SK-N-SH (cell line): Measurements from ENCODE around the gene ZFHX3. TPM values are rescaled to one million over a fixed set of nuclear protein-coding genes. Genes with fewer than 3 reads are reported as not detected.

Experiments used
- CTCF ChIA-PET: fragments of 300-600, 350-600 bp; formaldehyde crosslinking; extraction: SDS; loops from one replicate; lab custom pipeline; 2021; lab: Yijun Ruan, JAX
- POLR2A ChIA-PET: fragments of 350-600 bp; sonication (Branson Sonifier 250); formaldehyde crosslinking; extraction: SDS; loops from one replicate; lab custom pipeline; 2020; ENCODE audit warnings: antibody characterized with exemption, inconsistent platforms; lab: Yijun Ruan, JAX
- DNase-seq: peaks from one replicate; pipeline ENCODE4 v3.0.0; 2012
- H2AFZ ChIP-seq: fragments of 200-600 bp; sonication (generic); 2 replicates; pipeline ENCODE4 v1.8.1; 2016; ENCODE audit warnings: antibody characterized with exemption, mild to moderate bottlenecking, low read depth
- H3F3A ChIP-seq: fragments of 200-600 bp; sonication (generic); replicated peaks from 2 replicates; pipeline ENCODE3; 2016; ENCODE audit warnings: antibody characterized with exemption, mild to moderate bottlenecking; ENCODE audit not compliant: insufficient read depth
- H3K27ac ChIP-seq, 2 experiments: fragments of 200-500 bp in 1 of 2; fragments of 200-600 bp in 1 of 2; sonication (Bioruptor generic) in 1 of 2; sonication (generic), shearing (Covaris generic) in 1 of 2; 2 replicates each; pipeline versions ENCODE4 v1.5.1 to v1.6.1; 2014 to 2016; ENCODE audit warnings: low read depth in 2 of 2, inconsistent platforms in 1 of 2, low read length in 1 of 2, mild to moderate bottlenecking in 1 of 2, mixed read lengths in 1 of 2
- H3K27me3 ChIP-seq: fragments of 200-600 bp; sonication (generic), shearing (Covaris generic); 2 replicates; pipeline ENCODE4 v1.6.1; 2016; ENCODE audit warnings: mixed run types; ENCODE audit not compliant: insufficient read depth
- H3K36me3 ChIP-seq, 2 experiments: fragments of 200-500 bp in 1 of 2; fragments of 200-600 bp in 1 of 2; sonication (Bioruptor generic) in 1 of 2; sonication (generic) in 1 of 2; replicated peaks in 1 of 2; 2 replicates each; pipeline versions ENCODE3 to v1.5.1; 2014 to 2016; ENCODE audit warnings: low read length in 1 of 2, mild to moderate bottlenecking in 1 of 2; ENCODE audit not compliant: insufficient read depth in 2 of 2, control insufficient read depth in 1 of 2
- H3K4me1 ChIP-seq, 2 experiments: fragments of 200-500 bp in 1 of 2; fragments of 200-600 bp in 1 of 2; sonication (Bioruptor generic) in 1 of 2; sonication (generic), shearing (Covaris generic) in 1 of 2; 2 replicates each; pipeline versions ENCODE4 v1.5.1 to v1.6.1; 2014 to 2016; ENCODE audit warnings: low read depth in 1 of 2, low read length in 1 of 2, mixed run types in 1 of 2; ENCODE audit not compliant: insufficient read depth in 2 of 2, control insufficient read depth in 1 of 2
- H3K4me2 ChIP-seq: fragments of 200-600 bp; sonication (generic), shearing (Covaris generic); 2 replicates; pipeline ENCODE4 v1.6.1; 2017; ENCODE audit warnings: mixed run types
- H3K4me3 ChIP-seq, 2 experiments: fragments of 200-500 bp in 1 of 2; fragments of 200-600 bp in 1 of 2; sonication (Bioruptor generic) in 1 of 2; sonication (generic), shearing (Covaris generic) in 1 of 2; 2 replicates each; pipeline versions ENCODE4 v1.5.1 to v1.8.1; 2014 to 2016; ENCODE audit warnings: low read depth in 2 of 2, inconsistent platforms in 1 of 2, low read length in 1 of 2, mild to moderate bottlenecking in 1 of 2, mixed read lengths in 1 of 2, moderate library complexity in 1 of 2
- H3K79me2 ChIP-seq: fragments of 200-600 bp; sonication (generic); 2 replicates; pipeline ENCODE4 v1.8.1; 2017; ENCODE audit warnings: mild to moderate bottlenecking; ENCODE audit not compliant: insufficient read depth
- H3K9ac ChIP-seq: fragments of 200-600 bp; sonication (generic); 2 replicates; pipeline ENCODE4 v1.6.1; 2017; ENCODE audit warnings: mixed run types
- H3K9me2 ChIP-seq: fragments of 200-600 bp; sonication (generic); 2 replicates; pipeline ENCODE4 v1.6.1; 2017; ENCODE audit warnings: mixed run types
- H3K9me3 ChIP-seq: fragments of 200-600 bp; sonication (generic); 2 replicates; pipeline ENCODE4 v1.6.1; 2017; ENCODE audit warnings: mixed run types, mild to moderate bottlenecking, moderate library complexity
- H4K20me1 ChIP-seq: fragments of 200-600 bp; sonication (generic); 2 replicates; pipeline ENCODE4 v1.6.1; 2017; ENCODE audit warnings: mild to moderate bottlenecking, mixed run types; ENCODE audit not compliant: insufficient read depth
- EZH2phosphoT487 ChIP-seq: fragments of 200-600 bp; sonication (generic); IDR thresholded peaks from 2 replicates; pipeline ENCODE4 v1.6.1; 2017; ENCODE audit warnings: low read depth, mixed run types, mild to moderate bottlenecking, antibody characterized with exemption, moderate library complexity, borderline replicate concordance
- FOXM1 ChIP-seq: IDR thresholded peaks from 2 replicates; pipeline ENCODE4 v1.4.0; 2012; ENCODE audit warnings: low read depth, mild to moderate bottlenecking
- GABPA ChIP-seq: IDR thresholded peaks from 2 replicates; pipeline ENCODE4 v1.4.0; 2012; ENCODE audit warnings: low read depth, mild to moderate bottlenecking
- RCOR1 ChIP-seq: fragments of 150-350 bp; IDR thresholded peaks from 2 replicates; pipeline ENCODE4 v1.6.1; 2017; ENCODE audit warnings: antibody characterized with exemption, low read length
- RXRA ChIP-seq: IDR thresholded peaks from 2 replicates; pipeline ENCODE4 v1.4.0; 2012; ENCODE audit warnings: low read depth, mild to moderate bottlenecking, borderline replicate concordance
- SIN3A ChIP-seq: IDR thresholded peaks from 2 replicates; pipeline ENCODE4 v1.6.1; 2012; ENCODE audit warnings: low read depth, mild to moderate bottlenecking, low read length, moderate library complexity, borderline replicate concordance
- YY1 ChIP-seq: IDR thresholded peaks from 2 replicates; pipeline ENCODE4 v1.4.0; 2012; ENCODE audit warnings: low read depth, mild to moderate bottlenecking
- WGBS: methylation state at CpG from one replicate; pipeline ENCODE4 v1.1.6; 2017; ENCODE audit warnings: low lambda C conversion rate; 5-methylcytosine and 5-hydroxymethylcytosine counted together
- polyA plus RNA-seq, 3 experiments: library from polyadenylated mRNA; depleted of rRNA; stranded (reverse); fragments of >200 nt; gene quantifications; 2 replicates each; pipeline ENCODE4 v1.2.3, GENCODE V29; 2012
- TF ChIP-seq, protein P1 (sequence below): fragments of 200-600 bp; sonication (generic); IDR thresholded peaks from 2 replicates; pipeline ENCODE4 v1.6.1; 2017; ENCODE audit warnings: antibody characterized with exemption, mild to moderate bottlenecking, moderate library complexity
- TF ChIP-seq, protein P2 (sequence below): IDR thresholded peaks from 2 replicates; pipeline ENCODE4 v1.4.0; 2012; ENCODE audit warnings: low read depth, borderline replicate concordance
- TF ChIP-seq, protein P3 (sequence below): IDR thresholded peaks from 2 replicates; pipeline ENCODE4 v1.6.1; 2012; ENCODE audit warnings: mild to moderate bottlenecking, low read depth, low read length, moderate library complexity
- TF ChIP-seq, protein P4 (sequence below): IDR thresholded peaks from 2 replicates; pipeline ENCODE4 v1.4.0; 2012; ENCODE audit warnings: low read depth

The ZFHX3 gene
- polyA plus RNA-seq, 1 of the 3 experiments (the other 2 are of a cell fraction) = 2.0 TPM

DNA sequence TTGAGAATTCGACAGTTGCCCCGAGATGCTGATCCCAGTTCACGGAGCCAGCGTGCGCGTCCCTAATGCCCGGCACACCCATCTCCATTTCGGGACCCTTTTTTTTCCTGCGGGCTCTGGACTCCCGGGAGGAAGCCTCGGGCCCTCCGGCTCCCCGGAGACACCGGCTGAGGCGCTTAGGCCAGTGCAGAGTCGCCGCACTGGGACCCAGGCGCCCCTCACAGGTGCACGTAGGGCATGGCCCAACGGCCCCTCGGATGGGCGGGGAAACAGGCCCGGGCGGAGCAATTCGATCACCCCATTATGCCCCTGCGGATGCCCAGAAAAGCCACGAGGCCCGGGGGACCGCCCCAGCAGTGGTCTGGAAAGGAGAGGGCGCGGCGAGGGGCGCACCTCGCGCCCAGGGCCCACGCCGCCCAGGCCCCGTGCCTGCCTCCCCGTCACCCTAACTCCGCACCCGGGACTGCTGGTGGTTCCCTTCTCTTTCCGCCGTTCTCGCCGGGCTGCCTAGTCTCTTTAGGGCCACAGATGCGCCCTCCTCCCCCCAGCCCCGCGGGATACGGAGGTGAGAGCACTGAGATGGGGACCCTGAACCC, 18.5 kb upstream of the ZFHX3 start:
- POLR2A ChIA-PET = no interaction called here
- CTCF ChIA-PET = no interaction called here
- no peak for DNase-seq
- H3K79me2 ChIP-seq = peaks cover 10% of the 10 kb centered on the region
- no peaks in the 10 kb centered on the region for H3K27me3 ChIP-seq
- no peaks in the 10 kb centered on the region for H3K9me3 ChIP-seq
- TF ChIP-seq, protein P1, sequence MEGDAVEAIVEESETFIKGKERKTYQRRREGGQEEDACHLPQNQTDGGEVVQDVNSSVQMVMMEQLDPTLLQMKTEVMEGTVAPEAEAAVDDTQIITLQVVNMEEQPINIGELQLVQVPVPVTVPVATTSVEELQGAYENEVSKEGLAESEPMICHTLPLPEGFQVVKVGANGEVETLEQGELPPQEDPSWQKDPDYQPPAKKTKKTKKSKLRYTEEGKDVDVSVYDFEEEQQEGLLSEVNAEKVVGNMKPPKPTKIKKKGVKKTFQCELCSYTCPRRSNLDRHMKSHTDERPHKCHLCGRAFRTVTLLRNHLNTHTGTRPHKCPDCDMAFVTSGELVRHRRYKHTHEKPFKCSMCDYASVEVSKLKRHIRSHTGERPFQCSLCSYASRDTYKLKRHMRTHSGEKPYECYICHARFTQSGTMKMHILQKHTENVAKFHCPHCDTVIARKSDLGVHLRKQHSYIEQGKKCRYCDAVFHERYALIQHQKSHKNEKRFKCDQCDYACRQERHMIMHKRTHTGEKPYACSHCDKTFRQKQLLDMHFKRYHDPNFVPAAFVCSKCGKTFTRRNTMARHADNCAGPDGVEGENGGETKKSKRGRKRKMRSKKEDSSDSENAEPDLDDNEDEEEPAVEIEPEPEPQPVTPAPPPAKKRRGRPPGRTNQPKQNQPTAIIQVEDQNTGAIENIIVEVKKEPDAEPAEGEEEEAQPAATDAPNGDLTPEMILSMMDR = no peak
- TF ChIP-seq YY1 (no peak), RCOR1 (no peak), RXRA (no peak), GABPA (no peak), SIN3A (no peak), EZH2phosphoT487 (no peak), FOXM1 (no peak)
- TF ChIP-seq, protein P2, sequence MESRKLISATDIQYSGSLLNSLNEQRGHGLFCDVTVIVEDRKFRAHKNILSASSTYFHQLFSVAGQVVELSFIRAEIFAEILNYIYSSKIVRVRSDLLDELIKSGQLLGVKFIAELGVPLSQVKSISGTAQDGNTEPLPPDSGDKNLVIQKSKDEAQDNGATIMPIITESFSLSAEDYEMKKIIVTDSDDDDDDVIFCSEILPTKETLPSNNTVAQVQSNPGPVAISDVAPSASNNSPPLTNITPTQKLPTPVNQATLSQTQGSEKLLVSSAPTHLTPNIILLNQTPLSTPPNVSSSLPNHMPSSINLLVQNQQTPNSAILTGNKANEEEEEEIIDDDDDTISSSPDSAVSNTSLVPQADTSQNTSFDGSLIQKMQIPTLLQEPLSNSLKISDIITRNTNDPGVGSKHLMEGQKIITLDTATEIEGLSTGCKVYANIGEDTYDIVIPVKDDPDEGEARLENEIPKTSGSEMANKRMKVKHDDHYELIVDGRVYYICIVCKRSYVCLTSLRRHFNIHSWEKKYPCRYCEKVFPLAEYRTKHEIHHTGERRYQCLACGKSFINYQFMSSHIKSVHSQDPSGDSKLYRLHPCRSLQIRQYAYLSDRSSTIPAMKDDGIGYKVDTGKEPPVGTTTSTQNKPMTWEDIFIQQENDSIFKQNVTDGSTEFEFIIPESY = no peak
- TF ChIP-seq, protein P3, sequence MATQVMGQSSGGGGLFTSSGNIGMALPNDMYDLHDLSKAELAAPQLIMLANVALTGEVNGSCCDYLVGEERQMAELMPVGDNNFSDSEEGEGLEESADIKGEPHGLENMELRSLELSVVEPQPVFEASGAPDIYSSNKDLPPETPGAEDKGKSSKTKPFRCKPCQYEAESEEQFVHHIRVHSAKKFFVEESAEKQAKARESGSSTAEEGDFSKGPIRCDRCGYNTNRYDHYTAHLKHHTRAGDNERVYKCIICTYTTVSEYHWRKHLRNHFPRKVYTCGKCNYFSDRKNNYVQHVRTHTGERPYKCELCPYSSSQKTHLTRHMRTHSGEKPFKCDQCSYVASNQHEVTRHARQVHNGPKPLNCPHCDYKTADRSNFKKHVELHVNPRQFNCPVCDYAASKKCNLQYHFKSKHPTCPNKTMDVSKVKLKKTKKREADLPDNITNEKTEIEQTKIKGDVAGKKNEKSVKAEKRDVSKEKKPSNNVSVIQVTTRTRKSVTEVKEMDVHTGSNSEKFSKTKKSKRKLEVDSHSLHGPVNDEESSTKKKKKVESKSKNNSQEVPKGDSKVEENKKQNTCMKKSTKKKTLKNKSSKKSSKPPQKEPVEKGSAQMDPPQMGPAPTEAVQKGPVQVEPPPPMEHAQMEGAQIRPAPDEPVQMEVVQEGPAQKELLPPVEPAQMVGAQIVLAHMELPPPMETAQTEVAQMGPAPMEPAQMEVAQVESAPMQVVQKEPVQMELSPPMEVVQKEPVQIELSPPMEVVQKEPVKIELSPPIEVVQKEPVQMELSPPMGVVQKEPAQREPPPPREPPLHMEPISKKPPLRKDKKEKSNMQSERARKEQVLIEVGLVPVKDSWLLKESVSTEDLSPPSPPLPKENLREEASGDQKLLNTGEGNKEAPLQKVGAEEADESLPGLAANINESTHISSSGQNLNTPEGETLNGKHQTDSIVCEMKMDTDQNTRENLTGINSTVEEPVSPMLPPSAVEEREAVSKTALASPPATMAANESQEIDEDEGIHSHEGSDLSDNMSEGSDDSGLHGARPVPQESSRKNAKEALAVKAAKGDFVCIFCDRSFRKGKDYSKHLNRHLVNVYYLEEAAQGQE = no peak
- TF ChIP-seq, protein P4, sequence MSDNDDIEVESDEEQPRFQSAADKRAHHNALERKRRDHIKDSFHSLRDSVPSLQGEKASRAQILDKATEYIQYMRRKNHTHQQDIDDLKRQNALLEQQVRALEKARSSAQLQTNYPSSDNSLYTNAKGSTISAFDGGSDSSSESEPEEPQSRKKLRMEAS = no peak
- no peak overlapping the region for H3K4me2 ChIP-seq
- no peak overlapping the region for H2AFZ ChIP-seq
- H3K9me2 ChIP-seq = no peaks in the 10 kb centered on the region
- no peak overlapping the region for H3K9ac ChIP-seq
- peaks cover 31% of the 10 kb centered on the region for H3F3A ChIP-seq
- H3K4me1 ChIP-seq = peaks cover 26 to 34% of the 10 kb centered on the region in 2 experiments
- WGBS = 97% methylated on average over 37 of the region's 49 CpGs
- no peaks in the 10 kb centered on the region for H3K36me3 ChIP-seq
- H3K27ac ChIP-seq = no peak overlapping the region
- H3K4me3 ChIP-seq = no peak overlapping the region
- H4K20me1 ChIP-seq = no peaks in the 10 kb centered on the region
